HEK293 (cell line): ENCODE results near the gene SIMC1.
A peak's percentile ranks its signal among the peaks of the same experiment; 100 is the strongest.

Experiments used
- CTCF ChIA-PET: fragments of 350-600 bp; formaldehyde crosslinking; extraction: SDS; loops from one replicate; lab custom pipeline; 2021; ENCODE audit warnings: antibody characterized with exemption; lab: Yijun Ruan, JAX
- POLR2A ChIA-PET: fragments of 300-600 bp; formaldehyde crosslinking; extraction: SDS; loops from one replicate; lab custom pipeline; 2020; ENCODE audit warnings: antibody characterized with exemption, inconsistent platforms; lab: Yijun Ruan, JAX
- H3K27ac ChIP-seq: fragments of 200-500 bp; sonication (Bioruptor generic); 2 replicates; pipeline ENCODE4 v1.5.1; 2014; ENCODE audit warnings: low read depth, low read length, control low read depth, inconsistent platforms; ENCODE audit errors: extremely low read depth
- H3K36me3 ChIP-seq, 2 experiments: fragments of 200-500 bp in 1 of 2; sonication (Bioruptor generic) in 1 of 2; 1 replicate in 1 of 2; 2 replicates in 1 of 2; pipeline ENCODE4 v1.5.1; 2014 to 2017; ENCODE audit warnings: inconsistent platforms in 2 of 2, low read length in 2 of 2; ENCODE audit not compliant: control insufficient read depth in 2 of 2, insufficient read depth in 1 of 2
- H3K4me1 ChIP-seq: fragments of 200-500 bp; sonication (Bioruptor generic); 2 replicates; pipeline ENCODE4 v1.5.1; 2014; ENCODE audit warnings: mild to moderate bottlenecking, low read length, inconsistent platforms; ENCODE audit not compliant: control insufficient read depth, insufficient read depth
- H3K4me3 ChIP-seq: 2 replicates; pipeline ENCODE4 v1.5.1; 2011; ENCODE audit warnings: low read depth, mild to moderate bottlenecking, control low read depth, low read length, moderate library complexity
- H3K9me3 ChIP-seq: fragments of 200-500 bp; sonication (Bioruptor generic); 2 replicates; pipeline ENCODE4 v1.5.1; 2014; ENCODE audit warnings: low read depth, low read length, inconsistent platforms; ENCODE audit not compliant: control insufficient read depth, insufficient read depth
- GFI1B ChIP-seq: fragments of 450-650 bp; formaldehyde crosslinking; IDR thresholded peaks from 2 replicates; pipeline ENCODE4 v1.5.1; 2016; ENCODE audit warnings: missing biosample characterization, missing genetic modification characterization
- KLF16 ChIP-seq: fragments of 450-650 bp; formaldehyde crosslinking; IDR thresholded peaks from 2 replicates; pipeline ENCODE4 v1.5.1; 2017; ENCODE audit warnings: missing biosample characterization, missing genetic modification characterization
- KLF8 ChIP-seq: fragments of 450-650 bp; formaldehyde crosslinking; IDR thresholded peaks from 2 replicates; pipeline ENCODE4 v1.5.1; 2016; ENCODE audit warnings: missing biosample characterization, missing genetic modification characterization
- SP2 ChIP-seq: fragments of 450-650 bp; formaldehyde crosslinking; IDR thresholded peaks from 2 replicates; pipeline ENCODE4 v1.5.1; 2016; ENCODE audit warnings: missing biosample characterization, missing genetic modification characterization
- ZEB2 ChIP-seq: fragments of 450-650 bp; formaldehyde crosslinking; IDR thresholded peaks from 2 replicates; pipeline ENCODE4 v1.5.1; 2016; ENCODE audit warnings: missing biosample characterization, missing genetic modification characterization
- ZFP41 ChIP-seq: fragments of 450-650 bp; formaldehyde crosslinking; IDR thresholded peaks from 2 replicates; pipeline ENCODE4 v1.5.1; 2016; ENCODE audit warnings: missing biosample characterization, missing genetic modification characterization, borderline replicate concordance
- ZNF112 ChIP-seq: fragments of 450-650 bp; formaldehyde crosslinking; IDR thresholded peaks from 2 replicates; pipeline ENCODE4 v1.5.0; 2017; ENCODE audit warnings: missing biosample characterization, missing genetic modification characterization
- ZNF140 ChIP-seq: fragments of 450-650 bp; formaldehyde crosslinking; IDR thresholded peaks from 2 replicates; pipeline ENCODE4 v1.5.1; 2016; ENCODE audit warnings: missing biosample characterization, missing genetic modification characterization
- ZNF2 ChIP-seq: fragments of 450-650 bp; formaldehyde crosslinking; IDR thresholded peaks from 2 replicates; pipeline ENCODE4 v1.5.1; 2016; ENCODE audit warnings: missing biosample characterization, missing genetic modification characterization
- ZNF221 ChIP-seq: fragments of 450-650 bp; formaldehyde crosslinking; IDR thresholded peaks from 2 replicates; pipeline ENCODE4 v1.5.1; 2017; ENCODE audit warnings: missing biosample characterization, missing genetic modification characterization, borderline replicate concordance
- ZNF354C ChIP-seq: fragments of 450-650 bp; formaldehyde crosslinking; IDR thresholded peaks from 2 replicates; pipeline ENCODE4 v1.5.1; 2016; ENCODE audit warnings: missing biosample characterization, missing genetic modification characterization, low read depth, borderline replicate concordance
- ZNF366 ChIP-seq: fragments of 450-650 bp; formaldehyde crosslinking; conservative IDR thresholded peaks from 2 replicates; pipeline ENCODE4 v1.5.1; 2016; ENCODE audit warnings: missing biosample characterization, missing genetic modification characterization
- ZNF404 ChIP-seq: fragments of 450-650 bp; formaldehyde crosslinking; IDR thresholded peaks from 2 replicates; pipeline ENCODE4 v1.5.1; 2017; ENCODE audit warnings: missing biosample characterization, missing genetic modification characterization
- ZNF48 ChIP-seq: fragments of 450-650 bp; formaldehyde crosslinking; IDR thresholded peaks from 2 replicates; pipeline ENCODE4 v1.5.1; 2016; ENCODE audit warnings: missing biosample characterization, missing genetic modification characterization
- ZNF560 ChIP-seq: fragments of 450-650 bp; formaldehyde crosslinking; IDR thresholded peaks from 2 replicates; pipeline ENCODE4 v1.5.1; 2017; ENCODE audit warnings: missing biosample characterization, missing genetic modification characterization, borderline replicate concordance
- ZNF571 ChIP-seq: fragments of 450-650 bp; formaldehyde crosslinking; IDR thresholded peaks from 2 replicates; pipeline ENCODE4 v1.5.0; 2017; ENCODE audit warnings: missing biosample characterization, missing genetic modification characterization
- ZNF585B ChIP-seq: fragments of 450-650 bp; formaldehyde crosslinking; IDR thresholded peaks from 2 replicates; pipeline ENCODE4 v1.5.1; 2016; ENCODE audit warnings: missing biosample characterization, missing genetic modification characterization
- TF ChIP-seq, protein P1 (sequence below): fragments of 450-650 bp; formaldehyde crosslinking; IDR thresholded peaks from 2 replicates; pipeline ENCODE4 v1.5.1; 2016; ENCODE audit warnings: missing biosample characterization, missing genetic modification characterization
- TF ChIP-seq, protein P2 (sequence below): fragments of 450-650 bp; formaldehyde crosslinking; IDR thresholded peaks from 2 replicates; pipeline ENCODE4 v1.5.1; 2016; ENCODE audit warnings: missing biosample characterization, missing genetic modification characterization, low read depth
- TF ChIP-seq, protein P3 (sequence below): fragments of 450-650 bp; formaldehyde crosslinking; IDR thresholded peaks from 2 replicates; pipeline ENCODE4 v1.5.1; 2016; ENCODE audit warnings: missing biosample characterization, missing genetic modification characterization

SIMC1 gene

DNA sequence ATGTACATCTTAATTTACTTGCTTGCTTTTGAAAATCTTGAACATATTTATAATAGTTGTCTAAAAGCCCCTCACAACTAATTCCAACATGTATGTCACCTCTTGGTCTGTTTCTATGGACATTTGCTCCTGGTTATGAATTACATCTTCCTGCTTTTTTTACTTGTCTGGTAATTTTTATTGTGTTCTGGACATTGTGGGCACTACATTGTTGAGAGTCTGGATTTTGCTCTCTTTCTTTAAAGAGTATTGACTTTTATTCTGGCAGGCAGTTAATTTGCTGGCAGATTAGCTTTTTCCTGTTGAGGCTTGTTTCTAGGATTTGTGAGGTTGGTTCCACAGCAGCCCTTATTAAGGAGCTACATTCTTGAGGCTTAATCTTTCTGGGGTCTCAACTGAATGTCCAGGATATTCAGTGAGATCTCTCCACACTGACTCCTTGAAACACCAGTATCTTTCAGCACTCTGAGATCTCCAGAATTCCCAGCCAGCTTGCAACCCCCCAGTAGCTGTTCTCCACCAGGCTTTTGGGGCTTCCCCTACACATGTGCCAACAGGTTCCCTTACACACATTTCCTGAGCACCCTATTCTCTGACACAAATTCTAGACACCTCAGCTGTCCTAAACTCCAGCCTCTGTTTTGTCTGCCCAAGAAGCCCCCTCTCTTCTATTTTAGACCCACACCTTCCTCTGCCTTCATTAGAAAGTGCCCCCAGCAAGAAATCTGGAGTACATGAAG lies 96.0 kb downstream of the SIMC1 start:
- H3K4me3 ChIP-seq, result no peak overlapping the region
- no peaks in the 10 kb centered on the region for H3K4me1 ChIP-seq
- H3K9me3 ChIP-seq, result no peaks in the 10 kb centered on the region
- H3K27ac ChIP-seq, result no peak overlapping the region
- H3K36me3 ChIP-seq, result peaks cover 26 to 37% of the 10 kb centered on the region in 2 experiments
- no peak for TF ChIP-seq ZNF48 (tag by site-specific recombination)
- TF ChIP-seq, protein P1, sequence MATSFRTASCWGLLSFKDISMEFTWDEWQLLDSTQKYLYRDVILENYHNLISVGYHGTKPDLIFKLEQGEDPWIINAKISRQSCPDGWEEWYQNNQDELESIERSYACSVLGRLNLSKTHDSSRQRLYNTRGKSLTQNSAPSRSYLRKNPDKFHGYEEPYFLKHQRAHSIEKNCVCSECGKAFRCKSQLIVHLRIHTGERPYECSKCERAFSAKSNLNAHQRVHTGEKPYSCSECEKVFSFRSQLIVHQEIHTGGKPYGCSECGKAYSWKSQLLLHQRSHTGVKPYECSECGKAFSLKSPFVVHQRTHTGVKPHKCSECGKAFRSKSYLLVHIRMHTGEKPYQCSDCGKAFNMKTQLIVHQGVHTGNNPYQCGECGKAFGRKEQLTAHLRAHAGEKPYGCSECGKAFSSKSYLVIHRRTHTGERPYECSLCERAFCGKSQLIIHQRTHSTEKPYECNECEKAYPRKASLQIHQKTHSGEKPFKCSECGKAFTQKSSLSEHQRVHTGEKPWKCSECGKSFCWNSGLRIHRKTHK (tag by site-specific recombination), result peak; percentile 99
- ChIA-PET POLR2A (no interaction called here), CTCF (no interaction called here)

DNA sequence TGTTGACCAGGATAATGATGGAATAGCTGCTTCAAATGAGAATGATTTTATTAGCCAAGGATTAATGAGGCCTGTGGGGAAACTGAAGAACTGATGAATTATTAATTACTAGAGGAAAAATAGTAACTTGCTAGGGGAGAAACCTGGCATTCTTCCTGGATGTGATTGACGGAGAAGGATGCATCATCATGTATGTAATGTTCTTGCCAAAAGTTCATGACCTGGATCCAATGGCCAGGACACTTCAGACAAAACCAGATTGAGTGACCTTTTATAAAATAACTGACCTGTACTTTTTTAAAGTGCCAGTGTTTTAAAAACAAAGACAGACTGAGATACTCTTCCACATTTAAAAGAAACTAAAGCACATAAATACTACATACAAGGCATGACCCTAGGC lies 99.7 kb downstream of the SIMC1 start:
- Histone ChIP-seq H3K27ac (no peak overlapping the region), H3K4me3 (no peak overlapping the region), H3K4me1 (no peaks in the 10 kb centered on the region), H3K9me3 (no peaks in the 10 kb centered on the region), H3K36me3 (peaks cover 21 to 66% of the 10 kb centered on the region in 2 experiments)
- ChIA-PET CTCF (no interaction called here), POLR2A (no interaction called here)
- TF ChIP-seq SP2 (no peak), ZNF560 (tag by site-specific recombination) (no peak), GFI1B (tag by site-specific recombination) (no peak), KLF16 (tag by site-specific recombination) (no peak), ZNF221 (tag by site-specific recombination) (no peak), KLF8 (no peak), ZFP41 (tag by site-specific recombination) (no peak)

DNA sequence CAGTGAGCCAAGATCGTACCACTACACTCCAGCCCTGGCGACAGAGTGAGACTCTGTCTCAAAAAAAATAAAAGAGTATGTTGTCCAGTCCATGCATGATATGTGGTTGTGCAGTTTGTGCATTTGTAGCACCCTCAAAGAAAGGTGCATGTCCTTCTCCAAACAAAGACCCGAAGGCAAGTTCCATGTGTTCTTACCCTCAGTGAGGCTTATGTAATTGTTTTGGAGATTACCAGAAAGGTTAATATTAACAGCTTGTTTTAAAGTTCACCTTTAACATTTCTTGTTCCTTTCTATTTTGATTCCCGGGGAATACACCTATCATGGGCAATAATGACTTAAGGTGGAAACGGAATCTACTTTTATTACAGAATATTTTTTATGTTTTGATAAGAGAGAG lies 101.1 kb downstream of the SIMC1 start:
- CTCF ChIA-PET, result no interaction called here
- H3K4me1 ChIP-seq, result no peaks in the 10 kb centered on the region
- no peak overlapping the region for H3K27ac ChIP-seq
- no peak for TF ChIP-seq ZNF404 (tag by site-specific recombination)
- TF ChIP-seq ZNF140, result no peak
- no peak for TF ChIP-seq ZEB2 (tag by site-specific recombination)
- TF ChIP-seq ZNF354C (tag by site-specific recombination), result no peak
- TF ChIP-seq ZNF585B (tag by site-specific recombination), result no peak
- TF ChIP-seq, protein P2, sequence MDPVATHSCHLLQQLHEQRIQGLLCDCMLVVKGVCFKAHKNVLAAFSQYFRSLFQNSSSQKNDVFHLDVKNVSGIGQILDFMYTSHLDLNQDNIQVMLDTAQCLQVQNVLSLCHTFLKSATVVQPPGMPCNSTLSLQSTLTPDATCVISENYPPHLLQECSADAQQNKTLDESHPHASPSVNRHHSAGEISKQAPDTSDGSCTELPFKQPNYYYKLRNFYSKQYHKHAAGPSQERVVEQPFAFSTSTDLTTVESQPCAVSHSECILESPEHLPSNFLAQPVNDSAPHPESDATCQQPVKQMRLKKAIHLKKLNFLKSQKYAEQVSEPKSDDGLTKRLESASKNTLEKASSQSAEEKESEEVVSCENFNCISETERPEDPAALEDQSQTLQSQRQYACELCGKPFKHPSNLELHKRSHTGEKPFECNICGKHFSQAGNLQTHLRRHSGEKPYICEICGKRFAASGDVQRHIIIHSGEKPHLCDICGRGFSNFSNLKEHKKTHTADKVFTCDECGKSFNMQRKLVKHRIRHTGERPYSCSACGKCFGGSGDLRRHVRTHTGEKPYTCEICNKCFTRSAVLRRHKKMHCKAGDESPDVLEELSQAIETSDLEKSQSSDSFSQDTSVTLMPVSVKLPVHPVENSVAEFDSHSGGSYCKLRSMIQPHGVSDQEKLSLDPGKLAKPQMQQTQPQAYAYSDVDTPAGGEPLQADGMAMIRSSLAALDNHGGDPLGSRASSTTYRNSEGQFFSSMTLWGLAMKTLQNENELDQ (tag by site-specific recombination), result no peak
- TF ChIP-seq ZNF571 (tag by site-specific recombination), result no peak
- TF ChIP-seq ZNF2 (tag by site-specific recombination), result no peak
- TF ChIP-seq, protein P3, sequence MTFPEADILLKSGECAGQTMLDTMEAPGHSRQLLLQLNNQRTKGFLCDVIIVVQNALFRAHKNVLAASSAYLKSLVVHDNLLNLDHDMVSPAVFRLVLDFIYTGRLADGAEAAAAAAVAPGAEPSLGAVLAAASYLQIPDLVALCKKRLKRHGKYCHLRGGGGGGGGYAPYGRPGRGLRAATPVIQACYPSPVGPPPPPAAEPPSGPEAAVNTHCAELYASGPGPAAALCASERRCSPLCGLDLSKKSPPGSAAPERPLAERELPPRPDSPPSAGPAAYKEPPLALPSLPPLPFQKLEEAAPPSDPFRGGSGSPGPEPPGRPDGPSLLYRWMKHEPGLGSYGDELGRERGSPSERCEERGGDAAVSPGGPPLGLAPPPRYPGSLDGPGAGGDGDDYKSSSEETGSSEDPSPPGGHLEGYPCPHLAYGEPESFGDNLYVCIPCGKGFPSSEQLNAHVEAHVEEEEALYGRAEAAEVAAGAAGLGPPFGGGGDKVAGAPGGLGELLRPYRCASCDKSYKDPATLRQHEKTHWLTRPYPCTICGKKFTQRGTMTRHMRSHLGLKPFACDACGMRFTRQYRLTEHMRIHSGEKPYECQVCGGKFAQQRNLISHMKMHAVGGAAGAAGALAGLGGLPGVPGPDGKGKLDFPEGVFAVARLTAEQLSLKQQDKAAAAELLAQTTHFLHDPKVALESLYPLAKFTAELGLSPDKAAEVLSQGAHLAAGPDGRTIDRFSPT (tag by site-specific recombination), result no peak
- TF ChIP-seq ZNF366 (tag by site-specific recombination), result no peak
- TF ChIP-seq ZNF112 (tag by site-specific recombination), result no peak
- TF ChIP-seq, all 188 proteins: peak for 0
- Histone ChIP-seq H3K4me3 (no peak overlapping the region), H3K36me3 (peaks cover 29 to 64% of the 10 kb centered on the region in 2 experiments), H3K9me3 (no peaks in the 10 kb centered on the region)
- POLR2A ChIA-PET, result interaction anchor here (1.3 kb wide), 1 partner anchor 22 kb away, joined by 5 read pairs; the partner anchor contains the start of gene KIAA1191
